Measurements from ENCODE around the gene SPTBN2.

The SPTBN2 gene

GRCh38 chr11:66692446-66692845, 36.6 kb downstream of the SPTBN2 start:
- in situ Hi-C loops (cut with HindIII; ENCODE audit: low sequenced_read_pairs): no loop called here
- no peak for TF ChIP-seq CTCF (IDR thresholded peaks at IDR 0.05; ENCODE audit: low read depth, low read length, missing control alignments)
- H3K4me3 ChIP-seq (ENCODE audit: low read depth, low read length): no peak overlapping the region
- no peak for DNase-seq (ENCODE audit: low read depth)

GRCh38 chr11:66691311-66691980, 37.6 kb downstream of the SPTBN2 start:
- no peak for DNase-seq (ENCODE audit: low read depth)
- H3K4me3 ChIP-seq (ENCODE audit: low read depth, low read length): no peak overlapping the region
- TF ChIP-seq CTCF (IDR thresholded peaks at IDR 0.05; ENCODE audit: low read depth, low read length, missing control alignments): no peak
- in situ Hi-C loops (cut with HindIII; ENCODE audit: low sequenced_read_pairs): no loop called here

- no peak for DNase-seq (ENCODE audit: low read depth)
- H3K4me3 ChIP-seq (ENCODE audit: low read depth, low read length): no peak overlapping the region
- in situ Hi-C loops (cut with HindIII; ENCODE audit: low sequenced_read_pairs): no loop called here
- TF ChIP-seq CTCF (IDR thresholded peaks at IDR 0.05; ENCODE audit: low read depth, low read length, missing control alignments): no peak
Observed at GRCh38 chr11:66689661-66690590, 39.1 kb downstream of the SPTBN2 start.

- DNase-seq (ENCODE audit: low read depth): no peak
- TF ChIP-seq CTCF (IDR thresholded peaks at IDR 0.05; ENCODE audit: low read depth, low read length, missing control alignments): no peak
- no peak overlapping the region for H3K4me3 ChIP-seq (ENCODE audit: low read depth, low read length)
- in situ Hi-C loops (cut with HindIII; ENCODE audit: low sequenced_read_pairs): no loop called here
Observed at GRCh38 chr11:66688561-66689534, 40.2 kb downstream of the SPTBN2 start.

- in situ Hi-C loops (cut with HindIII; ENCODE audit: low sequenced_read_pairs): no loop called here
- H3K4me3 ChIP-seq (ENCODE audit: low read depth, low read length): no peak overlapping the region
- no peak for DNase-seq (ENCODE audit: low read depth)
- TF ChIP-seq CTCF (IDR thresholded peaks at IDR 0.05; ENCODE audit: low read depth, low read length, missing control alignments): no peak
Observed at GRCh38 chr11:66687831-66688281, 41.2 kb downstream of the SPTBN2 start.
